Liver (tissue), 3 donors: ENCODE results near the gene AGBL4.

Experiments used
- GABPA ChIP-seq, 2 donors: IDR thresholded peaks in 1 of 2; conservative IDR thresholded peaks in 1 of 2; 2 replicates each; pipeline ENCODE4 v1.6.1; 2016; ENCODE audit warnings: antibody characterized with exemption in 2 of 2, mild to moderate bottlenecking in 1 of 2, moderate library complexity in 1 of 2
- HNF4G ChIP-seq: IDR thresholded peaks from 2 replicates; pipeline ENCODE4 v1.6.1; 2016; ENCODE audit warnings: antibody characterized with exemption
- JUND ChIP-seq, 2 donors: IDR thresholded peaks; 2 replicates each; pipeline ENCODE4 v1.6.1; 2016; ENCODE audit warnings: antibody characterized with exemption in 2 of 2
- NR2F2 ChIP-seq: IDR thresholded peaks from 2 replicates; pipeline ENCODE4 v1.6.1; 2016; ENCODE audit warnings: antibody characterized with exemption
- RAD21 ChIP-seq, 2 donors: IDR thresholded peaks; 2 replicates each; pipeline ENCODE4 v1.6.1; 2016; ENCODE audit warnings: antibody characterized with exemption in 2 of 2, mild to moderate bottlenecking in 2 of 2
- RXRA ChIP-seq, 2 donors: IDR thresholded peaks; 2 replicates each; pipeline ENCODE4 v1.6.1; 2017 to 2018; ENCODE audit warnings: antibody characterized with exemption in 2 of 2, mild to moderate bottlenecking in 1 of 2
- SP1 ChIP-seq: IDR thresholded peaks from 2 replicates; pipeline ENCODE4 v1.6.1; 2018; ENCODE audit warnings: antibody characterized with exemption, mild to moderate bottlenecking
- TAF1 ChIP-seq: conservative IDR thresholded peaks from 2 replicates; pipeline ENCODE4 v1.6.1; 2016; ENCODE audit warnings: antibody characterized with exemption, mild to moderate bottlenecking
- YY1 ChIP-seq: IDR thresholded peaks from 2 replicates; pipeline ENCODE4 v1.6.1; 2016; ENCODE audit warnings: antibody characterized with exemption, mild to moderate bottlenecking
- TF ChIP-seq, protein P1 (sequence below): fragments of 150-350 bp; IDR thresholded peaks from 2 replicates; pipeline ENCODE4 v1.5.1; 2017; ENCODE audit warnings: improper control_type of control experiment, low read depth, low read length; ENCODE audit not compliant: missing input control
- TF ChIP-seq, protein P2 (sequence below): IDR thresholded peaks from 2 replicates; pipeline ENCODE4 v1.6.1; 2016; ENCODE audit warnings: antibody characterized with exemption
- TF ChIP-seq, protein P3 (sequence below): IDR thresholded peaks from 2 replicates; pipeline ENCODE4 v1.6.1; 2016; ENCODE audit warnings: antibody characterized with exemption, mild to moderate bottlenecking
- TF ChIP-seq, protein P4 (sequence below): IDR thresholded peaks from 2 replicates; pipeline ENCODE4 v1.6.1; 2016; ENCODE audit warnings: antibody characterized with exemption
- TF ChIP-seq, protein P5 (sequence below): IDR thresholded peaks from 2 replicates; pipeline ENCODE4 v1.6.1; 2016; ENCODE audit warnings: antibody characterized with exemption
- donor health status: healthy.
- donor health status: healthy.

DNA sequence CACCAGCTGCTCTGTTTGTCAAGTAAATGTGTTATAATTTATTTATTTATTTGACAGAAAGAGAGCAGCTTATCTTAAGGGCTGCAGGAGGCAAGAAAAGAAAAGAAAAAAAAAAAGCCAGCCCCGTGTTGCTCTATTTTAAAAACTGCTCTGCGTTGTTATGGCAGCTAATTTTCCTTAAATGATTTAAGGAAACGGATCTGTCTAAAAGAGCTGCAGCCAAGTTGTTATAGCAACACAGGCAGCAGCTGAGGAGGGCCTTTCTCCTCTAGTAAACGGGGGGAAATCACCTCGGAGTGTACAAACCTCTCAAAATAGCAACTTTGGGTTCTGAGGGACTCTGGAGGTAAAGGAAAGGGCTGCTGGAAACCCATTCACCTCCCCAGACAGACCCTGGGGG is 1396.3 kb downstream of the AGBL4 start:
- TF ChIP-seq, protein P1, sequence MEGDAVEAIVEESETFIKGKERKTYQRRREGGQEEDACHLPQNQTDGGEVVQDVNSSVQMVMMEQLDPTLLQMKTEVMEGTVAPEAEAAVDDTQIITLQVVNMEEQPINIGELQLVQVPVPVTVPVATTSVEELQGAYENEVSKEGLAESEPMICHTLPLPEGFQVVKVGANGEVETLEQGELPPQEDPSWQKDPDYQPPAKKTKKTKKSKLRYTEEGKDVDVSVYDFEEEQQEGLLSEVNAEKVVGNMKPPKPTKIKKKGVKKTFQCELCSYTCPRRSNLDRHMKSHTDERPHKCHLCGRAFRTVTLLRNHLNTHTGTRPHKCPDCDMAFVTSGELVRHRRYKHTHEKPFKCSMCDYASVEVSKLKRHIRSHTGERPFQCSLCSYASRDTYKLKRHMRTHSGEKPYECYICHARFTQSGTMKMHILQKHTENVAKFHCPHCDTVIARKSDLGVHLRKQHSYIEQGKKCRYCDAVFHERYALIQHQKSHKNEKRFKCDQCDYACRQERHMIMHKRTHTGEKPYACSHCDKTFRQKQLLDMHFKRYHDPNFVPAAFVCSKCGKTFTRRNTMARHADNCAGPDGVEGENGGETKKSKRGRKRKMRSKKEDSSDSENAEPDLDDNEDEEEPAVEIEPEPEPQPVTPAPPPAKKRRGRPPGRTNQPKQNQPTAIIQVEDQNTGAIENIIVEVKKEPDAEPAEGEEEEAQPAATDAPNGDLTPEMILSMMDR, result no peak
- TF ChIP-seq TAF1 (no peak), YY1 (no peak), GABPA (IDR thresholded peaks at IDR 0.05 in 1 of 2, conservative IDR thresholded peaks at IDR 0.05 in 1 of 2) (no peak), HNF4G (no peak), NR2F2 (no peak), RAD21 (IDR thresholded peaks at IDR 0.05) (no peak), JUND (IDR thresholded peaks at IDR 0.05) (no peak), SP1 (no peak), RXRA (IDR thresholded peaks at IDR 0.05) (no peak)
- TF ChIP-seq, protein P2, sequence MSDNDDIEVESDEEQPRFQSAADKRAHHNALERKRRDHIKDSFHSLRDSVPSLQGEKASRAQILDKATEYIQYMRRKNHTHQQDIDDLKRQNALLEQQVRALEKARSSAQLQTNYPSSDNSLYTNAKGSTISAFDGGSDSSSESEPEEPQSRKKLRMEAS, result no peak
- TF ChIP-seq, protein P3, sequence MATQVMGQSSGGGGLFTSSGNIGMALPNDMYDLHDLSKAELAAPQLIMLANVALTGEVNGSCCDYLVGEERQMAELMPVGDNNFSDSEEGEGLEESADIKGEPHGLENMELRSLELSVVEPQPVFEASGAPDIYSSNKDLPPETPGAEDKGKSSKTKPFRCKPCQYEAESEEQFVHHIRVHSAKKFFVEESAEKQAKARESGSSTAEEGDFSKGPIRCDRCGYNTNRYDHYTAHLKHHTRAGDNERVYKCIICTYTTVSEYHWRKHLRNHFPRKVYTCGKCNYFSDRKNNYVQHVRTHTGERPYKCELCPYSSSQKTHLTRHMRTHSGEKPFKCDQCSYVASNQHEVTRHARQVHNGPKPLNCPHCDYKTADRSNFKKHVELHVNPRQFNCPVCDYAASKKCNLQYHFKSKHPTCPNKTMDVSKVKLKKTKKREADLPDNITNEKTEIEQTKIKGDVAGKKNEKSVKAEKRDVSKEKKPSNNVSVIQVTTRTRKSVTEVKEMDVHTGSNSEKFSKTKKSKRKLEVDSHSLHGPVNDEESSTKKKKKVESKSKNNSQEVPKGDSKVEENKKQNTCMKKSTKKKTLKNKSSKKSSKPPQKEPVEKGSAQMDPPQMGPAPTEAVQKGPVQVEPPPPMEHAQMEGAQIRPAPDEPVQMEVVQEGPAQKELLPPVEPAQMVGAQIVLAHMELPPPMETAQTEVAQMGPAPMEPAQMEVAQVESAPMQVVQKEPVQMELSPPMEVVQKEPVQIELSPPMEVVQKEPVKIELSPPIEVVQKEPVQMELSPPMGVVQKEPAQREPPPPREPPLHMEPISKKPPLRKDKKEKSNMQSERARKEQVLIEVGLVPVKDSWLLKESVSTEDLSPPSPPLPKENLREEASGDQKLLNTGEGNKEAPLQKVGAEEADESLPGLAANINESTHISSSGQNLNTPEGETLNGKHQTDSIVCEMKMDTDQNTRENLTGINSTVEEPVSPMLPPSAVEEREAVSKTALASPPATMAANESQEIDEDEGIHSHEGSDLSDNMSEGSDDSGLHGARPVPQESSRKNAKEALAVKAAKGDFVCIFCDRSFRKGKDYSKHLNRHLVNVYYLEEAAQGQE, result no peak
- TF ChIP-seq, protein P4, sequence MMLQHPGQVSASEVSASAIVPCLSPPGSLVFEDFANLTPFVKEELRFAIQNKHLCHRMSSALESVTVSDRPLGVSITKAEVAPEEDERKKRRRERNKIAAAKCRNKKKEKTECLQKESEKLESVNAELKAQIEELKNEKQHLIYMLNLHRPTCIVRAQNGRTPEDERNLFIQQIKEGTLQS, result no peak
- TF ChIP-seq, protein P5, sequence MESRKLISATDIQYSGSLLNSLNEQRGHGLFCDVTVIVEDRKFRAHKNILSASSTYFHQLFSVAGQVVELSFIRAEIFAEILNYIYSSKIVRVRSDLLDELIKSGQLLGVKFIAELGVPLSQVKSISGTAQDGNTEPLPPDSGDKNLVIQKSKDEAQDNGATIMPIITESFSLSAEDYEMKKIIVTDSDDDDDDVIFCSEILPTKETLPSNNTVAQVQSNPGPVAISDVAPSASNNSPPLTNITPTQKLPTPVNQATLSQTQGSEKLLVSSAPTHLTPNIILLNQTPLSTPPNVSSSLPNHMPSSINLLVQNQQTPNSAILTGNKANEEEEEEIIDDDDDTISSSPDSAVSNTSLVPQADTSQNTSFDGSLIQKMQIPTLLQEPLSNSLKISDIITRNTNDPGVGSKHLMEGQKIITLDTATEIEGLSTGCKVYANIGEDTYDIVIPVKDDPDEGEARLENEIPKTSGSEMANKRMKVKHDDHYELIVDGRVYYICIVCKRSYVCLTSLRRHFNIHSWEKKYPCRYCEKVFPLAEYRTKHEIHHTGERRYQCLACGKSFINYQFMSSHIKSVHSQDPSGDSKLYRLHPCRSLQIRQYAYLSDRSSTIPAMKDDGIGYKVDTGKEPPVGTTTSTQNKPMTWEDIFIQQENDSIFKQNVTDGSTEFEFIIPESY, result no peak
